HG03097 (cell line): ENCODE results near the gene CCDC69.
"Not testable (repeated sequence)": the region's sequence is repeated elsewhere in the genome, so short reads cannot be mapped to it uniquely, and the experiment has no call there.

ENCODE experiments used
- ATAC-seq: cut with Tn5 transposase; IDR thresholded peaks from one replicate; pipeline ENCODE4 v1.9.1; 2021; ENCODE audit not compliant: unreplicated experiment, low FRiP score

The CCDC69 gene

GRCh38 chr5:151197291-151197600, 26.6 kb downstream of the CCDC69 start:
- not testable (repeated sequence) for ATAC-seq

- peak; percentile 70 for ATAC-seq
Measured at GRCh38 chr5:151196556-151197290, 27.2 kb downstream of the CCDC69 start.

- ATAC-seq: no peak
Measured at GRCh38 chr5:151195622-151196021, 28.3 kb downstream of the CCDC69 start.

GRCh38 chr5:151192626-151193025, 31.3 kb downstream of the CCDC69 start:
- ATAC-seq: no peak

GRCh38 chr5:151191661-151192060, 32.2 kb downstream of the CCDC69 start:
- no peak for ATAC-seq

GRCh38 chr5:151189151-151189550, 34.7 kb downstream of the CCDC69 start:
- ATAC-seq: no peak

GRCh38 chr5:151186538-151186937, 37.4 kb downstream of the CCDC69 start:
- no peak for ATAC-seq

- no peak for ATAC-seq
Measured at GRCh38 chr5:151186052-151186451, 37.8 kb downstream of the CCDC69 start.

- ATAC-seq: no peak
Measured at GRCh38 chr5:151184316-151185042, 39.4 kb downstream of the CCDC69 start.

- no peak for ATAC-seq
Measured at GRCh38 chr5:151183456-151184245, 40.2 kb downstream of the CCDC69 start.

- no peak for ATAC-seq
Measured at GRCh38 chr5:151182976-151183375, 40.9 kb downstream of the CCDC69 start.

GRCh38 chr5:151182524-151182900, 41.4 kb downstream of the CCDC69 start:
- no peak for ATAC-seq

GRCh38 chr5:151181818-151182523, 41.9 kb downstream of the CCDC69 start:
- ATAC-seq: no peak

GRCh38 chr5:151180291-151180690, 43.6 kb downstream of the CCDC69 start:
- ATAC-seq: no peak

GRCh38 chr5:151179489-151179840, 44.4 kb downstream of the CCDC69 start:
- ATAC-seq: no peak

GRCh38 chr5:151178777-151179488, 45.0 kb downstream of the CCDC69 start:
- no peak for ATAC-seq

GRCh38 chr5:151178372-151178771, 45.5 kb downstream of the CCDC69 start:
- ATAC-seq: no peak

- not testable (repeated sequence) for ATAC-seq
Measured at GRCh38 chr5:151176268-151176667, 47.6 kb downstream of the CCDC69 start.

GRCh38 chr5:151174612-151175101, 49.2 kb downstream of the CCDC69 start:
- ATAC-seq: no peak
